Measurements from ENCODE around the gene MAMDC4. TPM values are rescaled to one million over a fixed set of nuclear protein-coding genes. Genes with fewer than 3 reads are reported as not detected.
A peak's percentile ranks its signal among the peaks of the same experiment; 100 is the strongest.

Gene MAMDC4
- total and polyA plus RNA-seq, 2 of the 13 experiments (the other 11 are each of a cell fraction or from before 2014, with no cell fraction given) = 6.0 to 6.8 TPM

- no peak for TF ChIP-seq RERE (CRISPR knock-in tag; IDR thresholded peaks at IDR 0.05; ENCODE audit: low read depth)
- no peak for TF ChIP-seq ZNF18 (CRISPR knock-in tag; IDR thresholded peaks at IDR 0.05; ENCODE audit: insufficient replicate concordance)
- no peak for TF ChIP-seq TCF7L2 (IDR thresholded peaks at IDR 0.05; ENCODE audit: low read depth, low read length)
- 0 out of 2 replicates have a peak, but pooled peaks have one; percentile 14 for TF ChIP-seq AFF4 (CRISPR knock-in tag; IDR thresholded peaks at IDR 0.05)
- peak; percentile 36; the same call in 1 of the 2 replicates for TF ChIP-seq NCOA2 (CRISPR knock-in tag; IDR thresholded peaks at IDR 0.05)
- no peak for TF ChIP-seq NFE2L2 (IDR thresholded peaks at IDR 0.05; ENCODE audit: low read length)
- no peak for TF ChIP-seq ZNF362 (CRISPR knock-in tag; IDR thresholded peaks at IDR 0.05; ENCODE audit: borderline replicate concordance)
- TF ChIP-seq SAP130 (CRISPR knock-in tag; IDR thresholded peaks at IDR 0.05; ENCODE audit: low read depth) = peak; percentile 74
- TF ChIP-seq PRDM4 (CRISPR knock-in tag; IDR thresholded peaks at IDR 0.05; ENCODE audit: borderline replicate concordance) = no peak
- peak; percentile 29; the same call in 1 of the 2 replicates for TF ChIP-seq IKZF5 (CRISPR knock-in tag; IDR thresholded peaks at IDR 0.05)
- peak; percentile 57; the same call in 1 of the 2 replicates for TF ChIP-seq ZNF143 (CRISPR knock-in tag; IDR thresholded peaks at IDR 0.05)
Observed at GRCh38 chr9:136849038-136849959, 2.8 kb upstream of the MAMDC4 start, which contains the start of gene PHPT1 (continued).
